Measurements from ENCODE around the gene MAP7D2. TPM values are rescaled to one million over a fixed set of nuclear protein-coding genes. Genes with fewer than 3 reads are reported as not detected.

Gene MAP7D2
- polyA plus RNA-seq, 3 donors = 2.7 to 3.5 (median 3.1) TPM

- no peak for DNase-seq (ENCODE audit: low read depth in 3 of 3, low spot score in 2 of 3)
Observed at GRCh38 chrX:20116087-20116576, 575 bp downstream of the MAP7D2 start.

DNA sequence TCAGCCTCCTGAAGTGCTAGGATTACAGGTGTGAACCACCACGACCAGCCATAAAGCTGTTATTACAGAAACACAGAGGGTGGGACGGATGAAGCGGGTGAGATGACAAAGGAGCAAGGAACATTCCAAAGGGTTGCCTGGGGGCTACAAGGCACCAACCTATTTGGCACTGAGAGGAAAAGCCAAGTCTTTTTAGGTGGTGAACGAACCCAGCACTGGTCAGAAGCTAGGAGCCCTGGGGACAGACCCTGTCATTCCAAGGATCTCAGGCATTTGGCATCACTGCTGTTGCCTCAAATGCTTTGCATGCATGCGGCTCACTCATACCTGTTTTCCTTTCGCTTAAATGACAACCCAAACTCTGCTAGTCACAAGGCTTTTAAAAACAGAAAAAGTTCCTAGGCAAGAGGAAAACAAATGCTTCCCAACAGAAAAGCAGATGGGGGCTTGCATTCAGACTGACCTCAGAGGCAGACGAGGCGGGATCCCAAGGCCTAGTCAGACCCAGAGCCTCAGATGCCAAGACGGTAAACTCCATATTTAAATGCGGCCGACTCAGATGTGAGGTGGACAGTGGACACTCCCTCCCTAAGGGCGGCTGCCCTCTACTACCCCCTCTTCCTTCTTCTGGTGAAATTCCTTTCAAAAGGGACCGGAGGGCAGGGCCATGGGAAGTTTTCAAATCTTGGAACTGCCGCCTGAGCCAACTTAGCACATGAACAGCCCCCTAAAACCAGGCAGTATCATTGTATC is 4.5 kb downstream of the MAP7D2 start:
- DNase-seq (ENCODE audit: low read depth in 3 of 3, low spot score in 2 of 3) = no peak

DNA sequence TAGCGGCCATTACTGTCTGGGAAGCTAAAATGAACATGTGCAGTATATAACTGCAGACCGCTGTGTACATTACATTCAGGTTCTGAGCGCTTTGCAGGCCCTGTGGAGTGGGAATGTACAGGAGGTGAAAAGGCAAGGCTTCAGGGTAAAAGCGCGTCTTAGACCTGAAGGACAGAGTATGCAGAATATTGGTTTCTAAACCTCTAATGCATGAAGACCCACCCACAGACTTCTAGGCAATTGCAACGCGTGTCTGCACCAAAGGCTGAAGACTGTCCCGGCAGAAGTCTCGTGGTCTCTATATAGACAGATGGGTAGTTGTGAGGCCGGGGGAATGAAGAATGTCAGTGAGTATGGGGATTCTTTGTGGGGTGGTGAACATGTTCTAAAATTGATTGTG is 5.4 kb downstream of the MAP7D2 start:
- DNase-seq (ENCODE audit: low read depth in 3 of 3, low spot score in 2 of 3) = no peak

DNA sequence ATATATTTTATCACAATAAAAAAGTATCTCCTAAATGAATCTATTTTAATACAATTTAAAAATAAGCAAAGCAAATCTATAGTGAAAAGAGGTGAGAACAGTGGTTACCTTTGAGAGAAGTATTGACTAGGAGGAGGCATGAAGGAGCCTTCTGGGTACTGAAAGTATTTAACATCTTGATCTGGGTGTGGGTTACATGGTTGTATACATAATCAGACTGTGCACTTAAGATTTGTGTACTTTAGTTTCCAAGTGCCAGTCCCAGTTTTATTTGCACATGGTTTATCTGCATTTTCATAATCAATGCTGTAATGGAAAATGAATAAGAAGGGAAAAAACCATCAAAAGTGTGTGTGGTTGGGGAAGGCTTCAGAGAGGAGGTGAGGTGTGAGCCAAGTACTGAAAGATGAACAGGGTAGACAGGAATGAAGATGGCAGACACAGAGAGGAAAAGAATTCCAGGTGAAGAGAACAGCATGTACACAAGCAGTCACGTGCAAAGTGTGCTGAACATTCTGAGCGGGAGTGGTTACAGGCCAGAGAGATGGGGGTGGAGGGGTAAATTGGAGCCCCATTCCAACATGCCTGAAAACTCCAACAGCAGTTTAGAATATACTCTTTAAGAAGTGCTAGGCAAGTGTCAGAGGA is 14.6 kb downstream of the MAP7D2 start:
- DNase-seq (ENCODE audit: low read depth in 3 of 3, low spot score in 2 of 3) = no peak

DNA sequence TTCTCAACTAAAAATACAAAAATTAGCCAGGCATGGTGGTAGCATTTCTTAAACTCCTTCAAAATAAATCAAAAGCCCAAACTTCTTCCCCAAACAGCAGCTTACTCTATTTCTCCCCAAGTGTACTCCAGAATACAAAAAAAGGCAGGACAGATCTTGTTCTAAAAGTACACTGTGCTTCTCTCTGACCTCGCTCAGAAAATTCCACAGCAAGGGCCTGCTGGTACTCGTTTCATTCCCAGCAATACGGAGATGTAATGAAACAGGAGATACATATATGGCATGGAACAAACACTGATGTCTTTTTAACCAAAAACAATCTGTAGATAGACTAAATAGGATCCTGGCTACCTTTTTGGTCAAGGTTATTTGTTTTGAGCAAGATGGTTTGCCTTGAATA is 25.2 kb downstream of the MAP7D2 start:
- DNase-seq (ENCODE audit: low read depth in 3 of 3, low spot score in 2 of 3) = no peak

GRCh38 chrX:20089845-20090244 is 26.9 kb downstream of the MAP7D2 start:
- DNase-seq (ENCODE audit: low read depth in 3 of 3, low spot score in 2 of 3) = no peak

DNA sequence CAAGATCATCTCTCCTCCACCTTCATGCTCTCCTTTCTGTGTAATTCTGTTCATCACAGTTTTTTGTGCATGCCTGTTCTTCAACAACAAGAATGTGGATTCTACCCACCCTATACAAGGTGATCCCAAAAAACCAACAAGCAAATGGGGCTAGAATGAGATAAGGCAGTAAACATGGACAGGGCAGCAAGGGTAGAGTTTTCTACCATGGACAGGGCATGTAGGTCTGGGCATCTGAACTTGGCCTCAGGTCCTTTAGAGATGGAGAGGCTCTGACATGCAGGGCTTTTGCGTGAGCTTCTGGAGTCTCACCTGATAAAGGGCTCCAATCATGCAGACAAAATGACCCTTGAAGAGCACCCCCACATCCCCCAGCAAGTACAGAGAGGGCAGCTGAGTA is 36.4 kb downstream of the MAP7D2 start:
- DNase-seq (ENCODE audit: low read depth in 3 of 3, low spot score in 2 of 3) = no peak

DNA sequence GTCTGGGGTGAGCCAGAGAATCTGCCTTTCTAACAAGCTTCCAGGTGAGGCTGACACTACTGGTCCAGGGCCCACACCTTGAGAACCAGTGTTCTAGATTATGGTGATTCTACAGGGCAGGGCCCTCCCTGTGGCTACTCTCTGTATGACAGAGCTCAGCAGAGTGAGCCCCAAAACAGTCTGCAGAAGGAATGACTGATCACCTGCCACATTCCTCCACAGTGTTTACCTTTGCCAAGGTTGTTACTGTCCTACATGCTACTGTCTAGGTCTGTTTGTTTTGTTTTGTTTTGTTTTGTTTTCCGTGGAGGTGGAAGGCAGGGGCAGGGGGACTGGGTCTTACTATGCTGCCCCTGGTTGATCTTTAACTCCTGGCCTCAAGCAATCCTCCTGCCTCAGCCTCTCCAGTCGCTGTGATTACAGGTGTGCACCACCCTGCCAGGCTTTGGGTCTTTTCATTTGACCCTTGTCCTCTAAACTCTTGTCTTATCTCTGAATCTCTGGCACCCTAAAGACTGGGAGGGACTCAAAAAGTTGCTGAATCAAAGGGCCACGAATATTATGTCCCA is 45.1 kb downstream of the MAP7D2 start:
- no peak for DNase-seq (ENCODE audit: low read depth in 3 of 3, low spot score in 2 of 3)

DNA sequence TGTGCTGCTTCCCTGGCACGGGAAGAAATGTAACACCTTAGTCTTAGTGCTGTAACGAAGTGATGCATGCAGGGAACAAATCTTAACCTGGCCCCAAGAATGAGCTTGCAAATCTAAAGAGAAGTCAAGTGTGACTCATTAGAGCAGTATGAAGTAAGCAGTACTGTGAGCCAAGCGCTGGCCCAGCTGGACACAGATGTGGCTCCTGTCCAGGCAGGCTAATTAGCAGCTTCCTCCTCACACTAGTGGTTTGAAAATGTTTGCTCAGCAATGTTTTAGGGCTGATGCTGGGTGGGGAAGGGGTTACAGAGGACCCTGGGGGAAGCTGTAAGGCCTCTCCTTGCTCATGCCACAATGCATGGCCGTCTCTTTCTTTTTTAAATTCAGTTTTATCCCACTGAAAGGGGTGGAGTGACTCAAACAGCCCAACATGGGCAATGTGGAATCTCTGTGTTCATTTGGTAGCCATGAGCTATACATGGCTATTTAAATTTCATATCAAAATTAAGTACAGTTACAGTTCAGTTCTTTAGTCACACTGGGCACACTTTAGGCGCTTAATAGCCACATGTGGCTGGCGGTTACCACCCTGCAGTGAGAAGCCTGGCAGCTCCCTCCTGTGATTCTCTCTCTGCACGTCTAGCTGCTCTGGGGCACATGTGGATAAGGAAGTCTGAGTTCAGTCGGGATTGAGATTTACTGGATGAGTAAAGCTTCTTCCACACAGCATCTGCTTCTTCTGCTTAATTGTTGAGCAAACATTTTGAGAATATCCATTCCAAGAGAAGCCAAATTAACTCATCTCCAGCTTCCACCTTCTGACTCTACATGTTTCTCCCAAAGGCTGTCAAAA is 48.8 kb downstream of the MAP7D2 start:
- peak in 2 of 3 donors; percentile 17 to 40 for DNase-seq (ENCODE audit: low read depth in 3 of 3, low spot score in 2 of 3)

DNA sequence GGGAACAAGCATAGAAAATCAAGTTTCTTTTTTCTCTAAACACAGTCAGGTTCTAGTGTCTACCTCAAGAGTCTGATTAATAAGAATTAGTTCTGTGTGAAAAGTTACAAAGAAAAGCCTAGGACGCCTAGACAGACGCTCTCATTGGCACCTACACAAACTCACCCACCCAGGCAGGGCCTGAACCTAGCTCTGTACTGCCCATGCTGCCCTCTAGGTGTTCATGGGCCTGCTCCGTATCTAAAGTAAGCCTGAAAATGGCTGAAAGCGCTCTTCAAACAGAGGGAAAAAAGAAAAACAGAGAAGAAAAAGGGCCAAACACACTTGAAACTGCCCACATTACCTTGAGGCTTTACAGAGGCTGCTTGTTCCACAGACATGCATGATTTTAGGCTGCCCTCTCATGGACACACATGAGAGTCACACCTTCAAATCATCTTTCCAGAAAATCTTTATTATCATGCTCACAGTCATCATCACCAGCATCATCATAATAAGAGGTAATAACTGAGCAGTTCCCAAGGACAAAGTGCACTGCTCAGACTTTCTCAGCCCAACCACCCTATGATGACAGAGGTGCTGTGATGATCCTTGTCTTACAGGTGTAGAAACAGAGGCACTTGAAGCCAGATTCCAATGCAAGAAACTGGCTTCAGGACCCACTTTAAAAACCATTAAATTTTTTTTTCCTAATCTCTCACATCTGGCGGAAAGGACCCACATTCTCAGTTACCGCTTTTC is 49.6 kb downstream of the MAP7D2 start:
- peak in 1 of 3 donors; percentile 3 for DNase-seq (ENCODE audit: low read depth in 3 of 3, low spot score in 2 of 3)

- no peak for DNase-seq (ENCODE audit: low read depth in 3 of 3, low spot score in 2 of 3)
Observed at GRCh38 chrX:20063716-20064351, 52.9 kb downstream of the MAP7D2 start.

DNA sequence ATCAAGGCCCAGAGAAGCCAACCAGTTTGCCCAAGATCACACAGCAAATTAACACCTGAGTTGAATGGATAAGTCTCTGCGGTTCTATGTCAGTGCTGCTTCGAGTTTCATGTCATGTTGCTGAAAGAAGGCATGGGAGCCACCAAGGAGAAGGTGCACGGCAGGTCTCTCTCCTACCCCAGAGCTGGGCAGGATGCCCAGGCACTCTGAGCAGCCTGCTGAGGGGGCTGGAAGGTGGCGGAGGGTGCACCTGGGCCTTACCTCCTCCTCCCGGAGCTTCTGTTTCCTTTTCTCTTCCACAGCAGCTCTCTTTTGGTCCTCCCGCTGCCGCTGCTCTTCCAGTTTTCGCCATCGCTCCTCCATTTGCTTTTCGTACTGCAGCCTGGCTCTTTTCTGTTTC is 53.6 kb downstream of the MAP7D2 start:
- no peak for DNase-seq (ENCODE audit: low read depth in 3 of 3, low spot score in 2 of 3)

DNA sequence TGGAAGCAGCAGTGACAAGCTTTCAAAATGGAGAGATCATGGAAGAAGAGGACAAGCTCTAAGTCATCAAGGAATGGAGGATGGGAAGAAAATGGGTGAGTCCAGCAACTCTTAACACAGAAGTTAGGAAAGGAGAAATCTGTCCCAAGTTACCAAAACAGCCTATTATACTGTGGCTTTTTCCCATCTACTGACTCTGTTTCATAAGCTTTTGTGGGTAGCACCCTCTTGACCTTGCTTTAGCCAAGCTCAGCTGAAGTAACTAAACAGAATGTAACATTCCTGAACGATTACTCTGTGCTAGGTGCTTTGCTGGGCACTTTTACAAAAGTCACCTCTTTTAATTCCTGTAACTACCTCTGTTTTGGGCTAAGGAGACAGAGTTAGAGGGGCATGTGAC is 54.9 kb downstream of the MAP7D2 start:
- DNase-seq (ENCODE audit: low read depth in 3 of 3, low spot score in 2 of 3) = no peak

GRCh38 chrX:20060961-20061748 is 55.6 kb downstream of the MAP7D2 start:
- DNase-seq (ENCODE audit: low read depth in 3 of 3, low spot score in 2 of 3) = no peak

DNA sequence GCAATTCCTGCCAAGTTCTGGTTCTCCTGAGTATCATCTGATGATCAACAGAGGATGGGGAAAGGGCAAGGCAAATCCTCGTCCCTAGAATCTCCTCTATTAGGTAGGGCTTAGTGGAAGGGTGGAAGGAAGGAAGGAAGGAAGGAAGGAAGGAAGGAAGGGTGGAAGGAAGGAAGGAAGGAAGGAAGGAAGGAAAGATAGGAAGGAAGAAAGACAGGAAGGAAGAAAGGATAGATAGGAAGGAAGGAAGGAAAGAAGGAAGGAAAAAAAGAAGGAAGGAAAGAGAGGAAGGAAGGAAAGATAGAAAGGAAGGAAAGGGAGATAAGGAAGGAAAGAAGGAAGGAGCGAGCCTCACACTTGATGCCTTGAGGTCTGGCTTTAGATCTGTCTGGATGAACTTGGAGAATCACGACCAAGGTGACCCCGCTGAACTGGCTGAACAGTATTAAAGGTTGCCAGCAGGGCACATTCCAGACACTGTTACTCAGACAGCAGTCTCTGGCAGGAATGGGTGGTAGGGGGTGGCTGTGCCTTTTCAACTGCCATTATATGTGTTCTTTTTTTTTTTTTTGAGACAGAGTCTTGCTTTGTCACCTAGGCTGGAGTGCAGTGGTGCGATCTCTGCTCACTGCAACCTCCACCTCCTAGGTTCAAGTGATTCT is 57.1 kb downstream of the MAP7D2 start:
- no peak for DNase-seq (ENCODE audit: low read depth in 3 of 3, low spot score in 2 of 3)

DNA sequence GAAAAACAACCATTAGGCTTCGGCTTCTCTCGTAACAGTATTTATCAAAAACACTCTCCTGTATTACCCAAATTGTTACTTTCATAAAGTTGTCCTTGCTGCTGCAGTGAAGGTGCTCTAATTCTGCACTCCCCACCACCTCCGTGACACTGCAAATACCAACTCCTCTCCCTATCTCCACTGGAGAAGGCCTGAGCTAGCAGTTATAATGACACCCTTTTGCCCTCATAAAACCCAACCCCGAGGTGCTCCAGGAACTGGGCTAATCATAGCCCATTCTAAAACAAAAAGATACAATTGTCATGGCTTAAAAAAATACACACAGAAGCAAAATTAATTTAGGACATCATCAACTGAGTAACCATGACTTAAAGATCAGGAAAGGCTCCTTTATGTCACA is 59.2 kb downstream of the MAP7D2 start:
- no peak for DNase-seq (ENCODE audit: low read depth in 3 of 3, low spot score in 2 of 3)

DNA sequence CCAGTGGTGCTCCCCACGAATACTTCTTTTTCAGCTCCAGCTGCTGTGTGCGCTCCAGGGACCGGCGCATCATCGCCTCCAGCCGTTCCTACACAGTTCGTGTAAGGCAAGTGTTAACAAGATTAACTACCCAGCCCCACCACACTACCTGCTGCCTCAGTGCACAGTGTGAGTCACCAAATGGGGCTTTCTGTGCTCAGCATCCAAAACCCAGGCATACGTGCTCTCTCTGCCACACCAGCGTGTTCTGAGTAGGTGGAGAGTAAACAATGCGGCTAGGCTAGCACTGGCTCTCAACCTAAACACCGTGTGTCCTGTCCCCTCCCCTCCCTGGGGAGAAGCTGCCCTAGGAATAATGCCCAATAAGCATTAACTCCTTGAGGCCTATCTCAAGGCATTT is 60.0 kb downstream of the MAP7D2 start:
- DNase-seq (ENCODE audit: low read depth in 3 of 3, low spot score in 2 of 3) = no peak

GRCh38 chrX:20053537-20053936 is 63.2 kb downstream of the MAP7D2 start:
- no peak for DNase-seq (ENCODE audit: low read depth in 3 of 3, low spot score in 2 of 3)

DNA sequence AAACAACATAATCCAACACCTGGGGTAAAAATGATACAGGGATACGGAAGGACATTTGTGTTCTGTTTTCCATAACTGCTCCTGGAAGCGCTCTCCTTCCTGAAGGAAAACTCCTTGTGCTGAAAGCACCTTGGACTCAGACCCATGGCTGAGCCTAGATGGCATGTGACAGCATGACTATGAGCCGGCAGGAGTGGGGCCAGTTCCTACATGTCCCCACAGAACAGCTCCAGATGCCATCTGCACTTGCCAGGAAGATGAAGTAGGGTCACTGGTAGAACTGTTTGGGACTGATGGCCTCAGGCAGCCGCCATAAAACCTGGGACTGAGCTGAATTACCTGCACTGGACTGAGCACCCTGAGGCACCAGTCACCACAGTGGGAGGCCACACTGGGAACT is 69.8 kb downstream of the MAP7D2 start:
- DNase-seq (ENCODE audit: low read depth in 3 of 3, low spot score in 2 of 3) = no peak

Measured in right renal cortex interstitium (tissue), 3 donors.